ENCODE results near the gene AP2A2. TPM values are rescaled to one million over a fixed set of nuclear protein-coding genes. Genes with fewer than 3 reads are reported as not detected.

AP2A2 gene
- total and polyA plus RNA-seq, 8 donors = 15.0 to 350 (median 39.9) TPM

DNA sequence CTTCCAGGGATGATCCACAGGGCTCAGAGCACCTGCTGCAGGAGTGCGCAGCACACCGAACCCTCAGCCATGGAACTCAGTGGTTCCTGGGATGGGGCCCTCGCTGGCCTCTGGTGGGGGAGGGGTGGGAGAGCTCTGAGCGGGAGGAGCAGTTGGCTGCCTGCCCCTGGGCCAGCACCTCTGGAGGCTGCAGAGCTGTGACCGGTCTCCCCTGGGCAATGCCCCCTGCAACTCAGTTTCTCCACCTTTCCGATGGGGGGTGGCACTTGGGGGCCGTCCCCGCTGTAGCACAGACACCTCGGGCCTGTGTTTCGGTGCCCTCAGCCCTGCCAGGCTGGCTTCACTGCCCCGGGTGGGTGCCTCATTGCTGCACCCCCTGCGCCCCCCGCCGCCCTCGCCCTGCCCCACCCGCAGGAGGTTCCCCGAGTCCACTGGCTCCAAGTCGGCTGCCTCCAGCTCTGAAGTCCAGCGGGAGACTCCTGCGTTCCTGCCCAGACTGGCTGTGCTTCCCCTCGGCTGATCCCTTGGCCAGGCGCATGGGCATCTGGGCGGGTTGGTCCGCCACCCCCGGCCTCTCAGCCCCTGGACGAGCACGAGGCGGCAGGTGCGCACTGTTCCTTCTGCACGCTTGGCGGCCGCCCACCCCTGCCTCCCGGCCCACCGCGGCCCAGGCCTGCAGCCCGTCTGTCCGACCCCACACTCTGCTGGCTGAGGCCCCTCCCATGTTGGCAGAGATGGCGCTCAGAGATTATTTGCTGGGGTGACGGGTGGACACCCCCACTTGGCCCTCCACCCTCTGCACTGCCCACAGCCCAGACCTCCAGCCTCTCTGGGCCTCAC lies 109.0 kb downstream of the AP2A2 start:
- WGBS, 5 donors = 25 to 53% (median 51%) methylated on average over 21 to 39 of the region's 39 CpGs
- Histone ChIP-seq H3K27ac (peak overlapping the region in 1 of 5 donors; percentile 74), H3K4me3 (peak overlapping the region in 1 of 4 donors; percentile 41)

DNA sequence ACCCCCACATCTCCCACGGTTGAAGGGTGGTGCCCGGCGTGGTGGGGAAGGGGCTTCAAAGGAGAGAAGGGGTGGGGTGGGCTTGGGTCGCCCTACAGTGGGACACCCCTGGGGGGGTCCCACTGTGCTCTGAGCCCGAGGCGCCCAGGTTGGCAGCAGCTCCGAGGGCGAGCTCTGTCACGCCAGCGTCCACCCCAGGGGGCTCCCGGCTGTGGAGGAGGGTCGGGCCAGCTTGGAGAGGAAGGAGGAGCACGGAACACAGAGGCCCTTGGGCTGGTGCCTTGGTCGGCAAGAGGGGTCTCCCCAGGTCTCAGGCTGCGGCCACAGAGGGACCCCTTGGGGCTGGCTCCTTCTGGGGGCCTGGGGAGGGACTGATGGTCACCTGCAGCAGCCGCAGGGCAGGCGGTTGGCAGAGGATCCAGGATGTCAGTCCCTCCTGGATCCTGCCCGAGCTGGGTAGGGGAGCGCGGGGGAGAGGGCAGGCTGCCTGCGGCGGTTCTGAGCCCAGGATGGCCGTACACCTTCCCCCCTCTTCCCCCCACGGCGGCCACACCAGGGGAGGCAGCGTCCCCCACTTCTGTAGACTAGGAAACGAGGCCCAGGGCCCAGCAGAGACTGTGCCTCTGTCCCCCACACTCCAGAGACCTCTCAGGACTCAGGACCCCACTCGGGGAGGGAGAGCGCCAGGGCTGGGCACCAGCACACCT lies 110.1 kb downstream of the AP2A2 start:
- no peak for DNase-seq
- intact Hi-C loops (cut with DNase I; ENCODE audit: low total_unique reads) = no loop called here
- Histone ChIP-seq H3K27me3 (peaks cover 0 to 80% (median 32%) of the 10 kb centered on the region in 3 donors), H3K36me3 (no peaks in the 10 kb centered on the region), H3K4me1 (peaks cover 0 to 48% (median 38%) of the 10 kb centered on the region in 4 donors), H3K4me3 (peak overlapping the region in 3 of 4 donors; percentile 11 to 41 (median 13)), H3K27ac (peak overlapping the region in 2 of 5 donors; percentile 31 to 74), H3K9me3 (no peaks in the 10 kb centered on the region)
- WGBS, 5 donors = 30 to 64% (median 38%) methylated on average over 2 to 29 of the region's 29 CpGs
- no peak for TF ChIP-seq POLR2A (IDR thresholded peaks at IDR 0.05)
- TF ChIP-seq EP300 (IDR thresholded peaks at IDR 0.05) = no peak
- TF ChIP-seq, protein P1, sequence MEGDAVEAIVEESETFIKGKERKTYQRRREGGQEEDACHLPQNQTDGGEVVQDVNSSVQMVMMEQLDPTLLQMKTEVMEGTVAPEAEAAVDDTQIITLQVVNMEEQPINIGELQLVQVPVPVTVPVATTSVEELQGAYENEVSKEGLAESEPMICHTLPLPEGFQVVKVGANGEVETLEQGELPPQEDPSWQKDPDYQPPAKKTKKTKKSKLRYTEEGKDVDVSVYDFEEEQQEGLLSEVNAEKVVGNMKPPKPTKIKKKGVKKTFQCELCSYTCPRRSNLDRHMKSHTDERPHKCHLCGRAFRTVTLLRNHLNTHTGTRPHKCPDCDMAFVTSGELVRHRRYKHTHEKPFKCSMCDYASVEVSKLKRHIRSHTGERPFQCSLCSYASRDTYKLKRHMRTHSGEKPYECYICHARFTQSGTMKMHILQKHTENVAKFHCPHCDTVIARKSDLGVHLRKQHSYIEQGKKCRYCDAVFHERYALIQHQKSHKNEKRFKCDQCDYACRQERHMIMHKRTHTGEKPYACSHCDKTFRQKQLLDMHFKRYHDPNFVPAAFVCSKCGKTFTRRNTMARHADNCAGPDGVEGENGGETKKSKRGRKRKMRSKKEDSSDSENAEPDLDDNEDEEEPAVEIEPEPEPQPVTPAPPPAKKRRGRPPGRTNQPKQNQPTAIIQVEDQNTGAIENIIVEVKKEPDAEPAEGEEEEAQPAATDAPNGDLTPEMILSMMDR (IDR thresholded peaks at IDR 0.05) = no peak
- TF ChIP-seq POLR2AphosphoS5 (IDR thresholded peaks at IDR 0.05) = peak in 1 of 3 donors; percentile 9

More for the DNA sequence above, 109.0 kb downstream of the AP2A2 start:
- TF ChIP-seq EP300 (IDR thresholded peaks at IDR 0.05) = no peak
- TF ChIP-seq POLR2A (IDR thresholded peaks at IDR 0.05) = no peak
- TF ChIP-seq, protein P1 (IDR thresholded peaks at IDR 0.05) = no peak
- peak in 1 of 3 donors; percentile 22 for TF ChIP-seq POLR2AphosphoS5 (IDR thresholded peaks at IDR 0.05)
- no peaks in the 10 kb centered on the region for H3K9me3 ChIP-seq
- peaks cover 0 to 80% (median 32%) of the 10 kb centered on the region in 3 donors for H3K27me3 ChIP-seq
- no peak for DNase-seq
- peaks cover 0 to 39% (median 28%) of the 10 kb centered on the region in 4 donors for H3K4me1 ChIP-seq
- no peaks in the 10 kb centered on the region for H3K36me3 ChIP-seq
- intact Hi-C loops (cut with DNase I; ENCODE audit: low total_unique reads) = no loop called here

- WGBS, 5 donors = 24 to 45% (median 33%) methylated on average over 22 to 42 of the region's 42 CpGs; no CpG with 5 or more reads in 1 of the 5 donors
- H3K9me3 ChIP-seq = no peaks in the 10 kb centered on the region
- H3K27ac ChIP-seq = peak within 1 kb of the TSS in 2 of 5 donors; percentile 31 to 74
- H3K36me3 ChIP-seq = no peaks in the 10 kb centered on the region
- TF ChIP-seq EP300 (IDR thresholded peaks at IDR 0.05) (no peak), POLR2A (IDR thresholded peaks at IDR 0.05) (no peak), POLR2AphosphoS5 (IDR thresholded peaks at IDR 0.05) (peak in 2 of 3 donors; percentile 30 to 81)
- TF ChIP-seq, protein P1 (IDR thresholded peaks at IDR 0.05) = no peak
- H3K4me3 ChIP-seq = peak within 1 kb of the TSS in 3 of 4 donors; percentile 11 to 41 (median 13)
- DNase-seq = peak; percentile 69 to 88
- peaks cover under 1 to 80% (median 32%) of the 10 kb centered on the region in 3 donors for H3K27me3 ChIP-seq
- intact Hi-C loops (cut with DNase I; ENCODE audit: low total_unique reads) = no loop called here
- H3K4me1 ChIP-seq = peaks cover 0 to 55% (median 44%) of the 10 kb centered on the region in 4 donors
Observed at GRCh38 chr11:1036303-1036923, 110.7 kb downstream of the AP2A2 start, which contains the start of gene MUC6. Gene MUC6 (minus strand): TSS chr11:1036718. CDS start chr11:1036655, 63 bp downstream.

- peak overlapping the region in 1 of 4 donors; percentile 41 for H3K4me3 ChIP-seq
- H3K4me1 ChIP-seq = peaks cover 3 to 60% (median 50%) of the 10 kb centered on the region in 4 donors
- H3K36me3 ChIP-seq = no peaks in the 10 kb centered on the region
- H3K27ac ChIP-seq = peak overlapping the region in 1 of 5 donors; percentile 60
- H3K27me3 ChIP-seq = peaks cover 4 to 83% (median 36%) of the 10 kb centered on the region in 3 donors
- WGBS, 5 donors = 24 to 42% (median 28%) methylated on average over 3 to 13 of the region's 13 CpGs
- no peak for DNase-seq
- intact Hi-C loops (cut with DNase I; ENCODE audit: low total_unique reads) = no loop called here
- H3K9me3 ChIP-seq = no peaks in the 10 kb centered on the region
- TF ChIP-seq EP300 (IDR thresholded peaks at IDR 0.05) (no peak), POLR2A (IDR thresholded peaks at IDR 0.05) (no peak), POLR2AphosphoS5 (IDR thresholded peaks at IDR 0.05) (no peak)
- TF ChIP-seq, protein P1 (IDR thresholded peaks at IDR 0.05) = no peak
Observed at GRCh38 chr11:1036931-1037330, 111.3 kb downstream of the AP2A2 start.

Data from stomach (tissue), 9 donors.